GM21529 (cell line): ENCODE data around the gene RAB5B.
"Not testable (repeated sequence)": the region's sequence is repeated elsewhere in the genome, so short reads cannot be mapped to it uniquely, and the experiment has no call there.

ENCODE experiments used
- ATAC-seq: cut with Tn5 transposase; IDR thresholded peaks from one replicate; pipeline ENCODE4 v1.9.1; 2021; ENCODE audit not compliant: unreplicated experiment

The RAB5B gene

GRCh38 chr12:55940065-55940732 lies 33.7 kb upstream of the RAB5B start:
- ATAC-seq, result peak; percentile 97

GRCh38 chr12:55942055-55942454 lies 31.8 kb upstream of the RAB5B start:
- no peak for ATAC-seq

GRCh38 chr12:55942577-55943136 lies 31.2 kb upstream of the RAB5B start:
- no peak for ATAC-seq

GRCh38 chr12:55946553-55946952 lies 27.3 kb upstream of the RAB5B start:
- ATAC-seq, result no peak

GRCh38 chr12:55955344-55955743 lies 18.5 kb upstream of the RAB5B start:
- ATAC-seq, result no peak

GRCh38 chr12:55955800-55956508 lies 17.9 kb upstream of the RAB5B start:
- ATAC-seq, result no peak

GRCh38 chr12:55957106-55957859 lies 16.6 kb upstream of the RAB5B start:
- ATAC-seq, result no peak

GRCh38 chr12:55963760-55964159 lies 10.1 kb upstream of the RAB5B start:
- ATAC-seq, result no peak

GRCh38 chr12:55965240-55965639 lies 8.6 kb upstream of the RAB5B start:
- ATAC-seq, result no peak

- peak; percentile 7 for ATAC-seq
Measured at GRCh38 chr12:55965941-55966407, 7.9 kb upstream of the RAB5B start, which contains the start of gene PMEL. Gene PMEL (minus strand): TSS chr12:55966042. CDS start chr12:55966011, 31 bp downstream.

- peak; percentile 94 for ATAC-seq
Measured at GRCh38 chr12:55966408-55967281, 7.2 kb upstream of the RAB5B start, which contains the start of gene CDK2. Gene CDK2 (plus strand): TSS chr12:55966830. CDS start chr12:55967009, 179 bp downstream.

GRCh38 chr12:55969356-55969755 lies 4.5 kb upstream of the RAB5B start:
- ATAC-seq, result no peak

GRCh38 chr12:55970775-55971174 lies 3.1 kb upstream of the RAB5B start:
- ATAC-seq, result no peak

- ATAC-seq, result no peak
Measured at GRCh38 chr12:55972042-55972441, 1.8 kb upstream of the RAB5B start.

- no peak for ATAC-seq
Measured at GRCh38 chr12:55972456-55972855, 1.4 kb upstream of the RAB5B start.

GRCh38 chr12:55972911-55973598 lies 823 bp upstream of the RAB5B start:
- no peak for ATAC-seq

GRCh38 chr12:55974308-55974730 lies 441 bp downstream of the RAB5B start:
- ATAC-seq, result peak; percentile 14

- no peak for ATAC-seq
Measured at GRCh38 chr12:55978393-55978792, 4.5 kb downstream of the RAB5B start.

- ATAC-seq, result no peak
Measured at GRCh38 chr12:55979069-55979468, 5.2 kb downstream of the RAB5B start.

GRCh38 chr12:55981882-55982281 lies 8.0 kb downstream of the RAB5B start:
- ATAC-seq, result not testable (repeated sequence)
